ENCODE results near the gene FAM53B.

FAM53B gene

GRCh38 chr10:124643330-124644009 lies 100.7 kb downstream of the FAM53B start:
- DNase-seq = no peak

- DNase-seq = no peak
These were observed 102.0 kb downstream of the FAM53B start for GRCh38 chr10:124642088-124642710.

- DNase-seq = no peak
These were observed 102.7 kb downstream of the FAM53B start for GRCh38 chr10:124641282-124642087.

GRCh38 chr10:124640538-124641231 lies 103.5 kb downstream of the FAM53B start:
- no peak for DNase-seq

GRCh38 chr10:124640056-124640455 lies 104.1 kb downstream of the FAM53B start:
- DNase-seq = no peak

- DNase-seq = no peak
These were observed 104.5 kb downstream of the FAM53B start for GRCh38 chr10:124639646-124640045.

- DNase-seq = no peak
These were observed 105.0 kb downstream of the FAM53B start for GRCh38 chr10:124639206-124639605.

- DNase-seq = no peak
These were observed 106.4 kb downstream of the FAM53B start for GRCh38 chr10:124637746-124638145.

GRCh38 chr10:124637091-124637700 lies 107.0 kb downstream of the FAM53B start:
- no peak for DNase-seq

GRCh38 chr10:124636271-124636995 lies 107.7 kb downstream of the FAM53B start:
- no peak for DNase-seq

- no peak for DNase-seq
These were observed 111.6 kb downstream of the FAM53B start for GRCh38 chr10:124632566-124632965.

- DNase-seq = no peak
These were observed 112.1 kb downstream of the FAM53B start for GRCh38 chr10:124632064-124632531.

- no peak for DNase-seq
These were observed 113.6 kb downstream of the FAM53B start for GRCh38 chr10:124630551-124630950.

- no peak for DNase-seq
These were observed 114.3 kb downstream of the FAM53B start for GRCh38 chr10:124629842-124630241.

GRCh38 chr10:124629415-124629814 lies 114.8 kb downstream of the FAM53B start:
- no peak for DNase-seq

GRCh38 chr10:124628676-124629021 lies 115.5 kb downstream of the FAM53B start:
- DNase-seq = no peak

GRCh38 chr10:124627866-124628675 lies 116.1 kb downstream of the FAM53B start:
- no peak for DNase-seq

- DNase-seq = no peak
These were observed 117.3 kb downstream of the FAM53B start for GRCh38 chr10:124626759-124627380.

GRCh38 chr10:124625831-124626238 lies 118.3 kb downstream of the FAM53B start:
- DNase-seq = no peak

GRCh38 chr10:124624895-124625294 lies 119.3 kb downstream of the FAM53B start:
- DNase-seq = no peak

GRCh38 chr10:124624466-124624865 lies 119.7 kb downstream of the FAM53B start:
- no peak for DNase-seq

All from NCI-H1048 (cell line).